Calu3 (cell line): ENCODE data around the gene IFNAR1. TPM values are rescaled to one million over a fixed set of nuclear protein-coding genes. Genes with fewer than 3 reads are reported as not detected.
A peak's percentile ranks its signal among the peaks of the same experiment; 100 is the strongest.

Experiments
- BruUV-seq: library from RNA; stranded (reverse); fragments of 400-500 nt; replicated peaks from 2 replicates; lab custom pipeline; 2021; lab: Mats Ljungman, UMichigan
- CTCF ChIA-PET: fragments of 300-600 bp; sonication (Branson Sonifier 250); formaldehyde crosslinking; loops from one replicate; lab custom pipeline; 2022; ENCODE audit warnings: antibody characterized with exemption; lab: Charles Lee
- DNase-seq: peaks from one replicate; pipeline ENCODE4 v3.0.0; 2022
- H3K27ac Mint-ChIP-seq: one replicate; pipeline ENCODE4 v1.8.0; 2022; ENCODE audit warnings: mixed read lengths; ENCODE audit not compliant: unreplicated experiment
- H3K27me3 Mint-ChIP-seq: one replicate; pipeline ENCODE4 v1.8.0; 2022; ENCODE audit warnings: mixed read lengths; ENCODE audit not compliant: unreplicated experiment
- H3K36me3 Mint-ChIP-seq: one replicate; pipeline ENCODE4 v1.8.0; 2022; ENCODE audit warnings: mild to moderate bottlenecking, moderate library complexity, mixed read lengths; ENCODE audit not compliant: insufficient read depth, unreplicated experiment
- H3K4me1 Mint-ChIP-seq: one replicate; pipeline ENCODE4 v1.8.0; 2022; ENCODE audit warnings: mild to moderate bottlenecking, low read depth, mixed read lengths; ENCODE audit not compliant: unreplicated experiment
- H3K4me3 Mint-ChIP-seq: one replicate; pipeline ENCODE4 v1.8.0; 2022; ENCODE audit warnings: mild to moderate bottlenecking, low read depth, moderate library complexity, mixed read lengths; ENCODE audit not compliant: unreplicated experiment
- H3K9me3 Mint-ChIP-seq: one replicate; pipeline ENCODE4 v1.8.0; 2022; ENCODE audit warnings: low read depth, mixed read lengths; ENCODE audit not compliant: unreplicated experiment
- CTCF ChIP-seq: fragments of 200-600 bp; IDR thresholded peaks from one replicate; pipeline ENCODE4 v1.8.0; 2022; ENCODE audit warnings: antibody characterized with exemption; ENCODE audit not compliant: unreplicated experiment
- intact Hi-C: fragments of 100-400 bp; cut with micrococcal nuclease; formaldehyde crosslinking; loops from one replicate; pipeline ENCODE4 v1.10.0; 2022; ENCODE audit not compliant: unreplicated experiment
- total RNA-seq: library from RNA; stranded (reverse); gene quantifications from 2 replicates; pipeline ENCODE4 v1.2.3, GENCODE V29; 2022

IFNAR1 gene
- total RNA-seq, 1 experiment from 2014 or later = 35.2 TPM

- TF ChIP-seq CTCF = no peak
- no TSS peak for BruUV-seq
- CTCF ChIA-PET = no interaction called here
- Mint-ChIP-seq H3K27me3 (no peaks in the 10 kb centered on the region), H3K36me3 (peaks cover 15% of the 10 kb centered on the region), H3K4me3 (no peak overlapping the region), H3K4me1 (no peaks in the 10 kb centered on the region), H3K27ac (no peak overlapping the region), H3K9me3 (no peaks in the 10 kb centered on the region)
- DNase-seq = no peak
- intact Hi-C loops = no loop called here
Measured at GRCh38 chr21:33345751-33346238, 21.0 kb downstream of the IFNAR1 start.

GRCh38 chr21:33348706-33349105, 23.9 kb downstream of the IFNAR1 start:
- intact Hi-C loops = no loop called here
- H3K4me1 Mint-ChIP-seq = no peaks in the 10 kb centered on the region
- peaks cover 5% of the 10 kb centered on the region for H3K36me3 Mint-ChIP-seq
- no peak for TF ChIP-seq CTCF
- H3K9me3 Mint-ChIP-seq = no peaks in the 10 kb centered on the region
- no peaks in the 10 kb centered on the region for H3K27me3 Mint-ChIP-seq
- DNase-seq = no peak
- H3K4me3 Mint-ChIP-seq = no peak overlapping the region
- BruUV-seq = no TSS peak
- H3K27ac Mint-ChIP-seq = no peak overlapping the region
- CTCF ChIA-PET = no interaction called here

GRCh38 chr21:33350676-33351075, 25.9 kb downstream of the IFNAR1 start:
- CTCF ChIA-PET = interaction anchor here (0.7 kb wide), 1 partner anchor 9 kb away, joined by 4 read pairs; no protein-coding TSS in a partner anchor
- DNase-seq = no peak
- H3K27me3 Mint-ChIP-seq = no peaks in the 10 kb centered on the region
- no peak overlapping the region for H3K27ac Mint-ChIP-seq
- intact Hi-C loops = no loop called here
- no peak for TF ChIP-seq CTCF
- no peaks in the 10 kb centered on the region for H3K9me3 Mint-ChIP-seq
- H3K4me1 Mint-ChIP-seq = no peaks in the 10 kb centered on the region
- H3K36me3 Mint-ChIP-seq = peaks cover 5% of the 10 kb centered on the region
- BruUV-seq = no TSS peak
- no peak overlapping the region for H3K4me3 Mint-ChIP-seq

- CTCF ChIA-PET = no interaction called here
- TSS peak; percentile 56 for BruUV-seq
- no peak overlapping the region for H3K4me3 Mint-ChIP-seq
- no peak for TF ChIP-seq CTCF
- intact Hi-C loops = no loop called here
- H3K36me3 Mint-ChIP-seq = peaks cover 5% of the 10 kb centered on the region
- H3K9me3 Mint-ChIP-seq = no peaks in the 10 kb centered on the region
- H3K27ac Mint-ChIP-seq = no peak overlapping the region
- no peak for DNase-seq
- H3K27me3 Mint-ChIP-seq = no peaks in the 10 kb centered on the region
- H3K4me1 Mint-ChIP-seq = no peaks in the 10 kb centered on the region
Measured at GRCh38 chr21:33355355-33355754, 30.6 kb downstream of the IFNAR1 start.
